H1 (cell line): ENCODE results near the gene MRPL4. TPM values are rescaled to one million over a fixed set of nuclear protein-coding genes. Genes with fewer than 3 reads are reported as not detected.
"Not testable (repeated sequence)": the region's sequence is repeated elsewhere in the genome, so short reads cannot be mapped to it uniquely, and the experiment has no call there.

Source experiments
- CTCF ChIA-PET: fragments of 300-600 bp; sonication (Branson Sonifier 250); formaldehyde crosslinking; loops from one replicate; lab custom pipeline; 2021; ENCODE audit not compliant: partially characterized antibody; lab: Charles Lee
- POLR2A ChIA-PET: fragments of 300-600 bp; sonication (Branson Sonifier 250); formaldehyde crosslinking; loops from one replicate; lab custom pipeline; 2021; ENCODE audit warnings: inconsistent platforms; ENCODE audit not compliant: partially characterized antibody; lab: Charles Lee
- DNase-seq, 2 experiments: peaks; one replicate each; pipeline versions ENCODE4 v3.0.0 to v3.0.0-alpha.2; 2010 to 2022; ENCODE audit warnings: low spot score in 2 of 2, low read depth in 1 of 2, mixed read lengths in 1 of 2
- FAIRE-seq: peaks from 2 replicates; lab custom pipeline; 2011; peaks lifted over from hg19 to GRCh38; lab: Jason Lieb, UNC
- H2AFZ ChIP-seq: 2 replicates; pipeline ENCODE4 v1.8.1; 2012; ENCODE audit warnings: low read length, inconsistent platforms
- H2AK5ac ChIP-seq: 2 replicates; pipeline ENCODE4 v1.6.1; 2013; ENCODE audit warnings: low read depth, low read length
- H2BK120ac ChIP-seq: replicated peaks from 2 replicates; pipeline ENCODE3; 2013; ENCODE audit warnings: low read depth, low read length, inconsistent platforms
- H2BK12ac ChIP-seq: 2 replicates; pipeline ENCODE4 v1.6.1; 2013; ENCODE audit warnings: low read depth, low read length
- H2BK15ac ChIP-seq: 2 replicates; pipeline ENCODE4 v1.6.1; 2013; ENCODE audit warnings: low read length
- H2BK20ac ChIP-seq: 2 replicates; pipeline ENCODE4 v1.6.1; 2013; ENCODE audit warnings: low read length
- H2BK5ac ChIP-seq: 2 replicates; pipeline ENCODE4 v1.6.1; 2013; ENCODE audit warnings: low read depth, low read length
- H3K14ac ChIP-seq: 2 replicates; pipeline ENCODE4 v1.6.1; 2013; ENCODE audit warnings: inconsistent platforms; ENCODE audit not compliant: insufficient read length
- H3K18ac ChIP-seq: 2 replicates; pipeline ENCODE4 v1.6.1; 2013; ENCODE audit warnings: low read length; ENCODE audit errors: extremely low read depth
- H3K23ac ChIP-seq: 2 replicates; pipeline ENCODE4 v1.6.1; 2013; ENCODE audit warnings: inconsistent platforms; ENCODE audit not compliant: insufficient read length
- H3K23me2 ChIP-seq: 2 replicates; pipeline ENCODE4 v1.6.1; 2013; ENCODE audit warnings: low read depth, low read length
- H3K27ac ChIP-seq: 2 replicates; pipeline ENCODE4 v1.6.1; 2011; ENCODE audit warnings: low read depth, low read length, inconsistent platforms
- H3K27me3 ChIP-seq, 4 experiments: replicated peaks in 1 of 4; 1 replicate in 1 of 4; 2 replicates in 3 of 4; pipeline versions ENCODE4 v1.6.1 to v1.8.1; 2011 to 2013; ENCODE audit warnings: low read length in 3 of 4, mild to moderate bottlenecking in 3 of 4, inconsistent platforms in 2 of 4, mixed read lengths in 2 of 4, moderate library complexity in 1 of 4; ENCODE audit not compliant: control insufficient read depth in 3 of 4, insufficient read depth in 3 of 4; ENCODE audit errors: extremely low read depth in 1 of 4
- H3K36me3 ChIP-seq, 4 experiments: 2 replicates each; pipeline versions ENCODE4 v1.6.1 to v1.8.1; 2011 to 2013; ENCODE audit warnings: mild to moderate bottlenecking in 4 of 4, low read length in 3 of 4, moderate library complexity in 2 of 4, control low read depth in 1 of 4, inconsistent platforms in 1 of 4; ENCODE audit not compliant: insufficient read depth in 4 of 4, control insufficient read depth in 2 of 4
- H3K4ac ChIP-seq: replicated peaks from 2 replicates; pipeline ENCODE3; 2013; ENCODE audit warnings: low read length, low read depth, mixed read lengths, inconsistent platforms; ENCODE audit not compliant: insufficient read length
- H3K4me1 ChIP-seq, 4 experiments: replicated peaks in 1 of 4; 1 replicate in 1 of 4; 2 replicates in 3 of 4; pipeline versions ENCODE4 v1.6.1 to v1.8.1; 2011 to 2013; ENCODE audit warnings: low read length in 3 of 4, inconsistent platforms in 2 of 4, mixed read lengths in 1 of 4; ENCODE audit not compliant: insufficient read depth in 4 of 4, control insufficient read depth in 3 of 4
- H3K4me2 ChIP-seq, 2 experiments: 2 replicates each; pipeline versions ENCODE4 v1.6.1 to v1.8.1; 2011 to 2013; ENCODE audit warnings: low read depth in 2 of 2, low read length in 2 of 2, control low read depth in 1 of 2, inconsistent platforms in 1 of 2, mild to moderate bottlenecking in 1 of 2; ENCODE audit not compliant: insufficient read depth in 1 of 2
- H3K4me3 ChIP-seq, 4 experiments: fragments of 200-600, 300-600 bp in 1 of 4; sonication (generic), shearing (Covaris generic), sonication (Bioruptor Twin) in 1 of 4; 2 replicates each; pipeline versions ENCODE4 v1.5.1 to v1.8.1; 2011 to 2016; ENCODE audit warnings: low read length in 4 of 4, low read depth in 3 of 4, control low read depth in 2 of 4, inconsistent platforms in 2 of 4, mild to moderate bottlenecking in 2 of 4, mixed read lengths in 1 of 4, moderate library complexity in 1 of 4; ENCODE audit not compliant: insufficient read depth in 2 of 4; ENCODE audit errors: extremely low read depth in 1 of 4
- H3K56ac ChIP-seq: replicated peaks from 2 replicates; pipeline ENCODE3; 2013; ENCODE audit warnings: low read depth, mild to moderate bottlenecking, mixed read lengths, low read length, inconsistent platforms; ENCODE audit not compliant: insufficient read length
- H3K79me1 ChIP-seq: 2 replicates; pipeline ENCODE4 v1.6.1; 2013; ENCODE audit warnings: low read depth, low read length, control low read depth
- H3K79me2 ChIP-seq, 2 experiments: 2 replicates each; pipeline versions ENCODE4 v1.6.1 to v1.8.1; 2012 to 2013; ENCODE audit warnings: low read length in 2 of 2, mild to moderate bottlenecking in 2 of 2, inconsistent platforms in 1 of 2; ENCODE audit not compliant: insufficient read depth in 2 of 2, control insufficient read depth in 1 of 2
- H3K9ac ChIP-seq, 4 experiments: replicated peaks in 1 of 4; 1 replicate in 1 of 4; 2 replicates in 3 of 4; pipeline versions ENCODE4 v1.6.1 to v1.8.1; 2011 to 2013; ENCODE audit warnings: low read depth in 3 of 4, low read length in 3 of 4, control low read depth in 2 of 4, mild to moderate bottlenecking in 2 of 4, moderate library complexity in 2 of 4, inconsistent platforms in 1 of 4; ENCODE audit errors: extremely low read depth in 1 of 4
- H3K9me3 ChIP-seq, 2 experiments: 2 replicates each; pipeline versions ENCODE4 v1.6.1 to v1.8.1; 2012 to 2013; ENCODE audit warnings: mild to moderate bottlenecking in 2 of 2, moderate library complexity in 2 of 2, control low read depth in 1 of 2, inconsistent platforms in 1 of 2, low read depth in 1 of 2, low read length in 1 of 2, mixed read lengths in 1 of 2; ENCODE audit not compliant: insufficient read depth in 2 of 2
- H4K20me1 ChIP-seq, 2 experiments: replicated peaks in 1 of 2; 2 replicates each; pipeline versions ENCODE3 to v1.8.1; 2011 to 2013; ENCODE audit warnings: inconsistent platforms in 2 of 2, low read length in 2 of 2, mild to moderate bottlenecking in 1 of 2; ENCODE audit not compliant: insufficient read depth in 2 of 2, control insufficient read depth in 1 of 2
- H4K5ac ChIP-seq: 2 replicates; pipeline ENCODE4 v1.6.1; 2013; ENCODE audit warnings: low read length, low read depth, mixed read lengths, inconsistent platforms; ENCODE audit not compliant: insufficient read length
- H4K8ac ChIP-seq: 2 replicates; pipeline ENCODE4 v1.8.0; 2013; ENCODE audit warnings: mild to moderate bottlenecking, moderate library complexity, low read length, inconsistent platforms; ENCODE audit not compliant: insufficient read depth; ENCODE audit errors: extremely low read depth
- H4K91ac ChIP-seq: replicated peaks from 2 replicates; pipeline ENCODE3; 2013; ENCODE audit warnings: low read length, mixed read lengths, inconsistent platforms; ENCODE audit not compliant: insufficient read length
- WGBS, 2 experiments: shearing (Covaris generic) in 1 of 2; methylation state at CpG; one replicate each; pipeline versions ENCODE4 v1.1.6 to v1.1.7; 2013 to 2015; ENCODE audit warnings: low lambda C conversion rate in 2 of 2, mixed read lengths in 2 of 2, inconsistent platforms in 1 of 2, low coverage in 1 of 2, missing lambda C conversion rate in 1 of 2; ENCODE audit not compliant: insufficient replicate concordance in 2 of 2, insufficient coverage in 1 of 2, insufficient read length in 1 of 2; ENCODE audit errors: extremely low coverage in 1 of 2, missing lambda C conversion rate in 1 of 2; 5-methylcytosine and 5-hydroxymethylcytosine counted together
- polyA plus RNA-seq, 7 experiments: library from polyadenylated mRNA; depleted of rRNA in 3 of 7; stranded (reverse) in 5 of 7; unstranded in 2 of 7; fragments of >200 nt in 5 of 7; fragments of 200-250 nt in 2 of 7; gene quantifications; 1 replicate in 5 of 7; 2 replicates in 1 of 7; 4 replicates in 1 of 7; pipeline versions ENCODE4 v1.2.1 to v1.2.3, GENCODE V29; 2011 to 2013; ENCODE audit warnings: missing spikeins in 2 of 7, mixed read lengths in 2 of 7
- total RNA-seq: library from RNA; stranded (reverse); fragmentation: NEBNext Ultra II Directional; extraction: Animal tissue kit (Norgen Biotek cat#: 25700); gene quantifications from 2 replicates; pipeline ENCODE4 v1.2.1, GENCODE V29; 2021

MRPL4 gene
- total and polyA plus RNA-seq, 2 of the 8 experiments (the other 6 are each of a cell fraction or from before 2014, with no cell fraction given): 82.3 to 187 TPM

DNA sequence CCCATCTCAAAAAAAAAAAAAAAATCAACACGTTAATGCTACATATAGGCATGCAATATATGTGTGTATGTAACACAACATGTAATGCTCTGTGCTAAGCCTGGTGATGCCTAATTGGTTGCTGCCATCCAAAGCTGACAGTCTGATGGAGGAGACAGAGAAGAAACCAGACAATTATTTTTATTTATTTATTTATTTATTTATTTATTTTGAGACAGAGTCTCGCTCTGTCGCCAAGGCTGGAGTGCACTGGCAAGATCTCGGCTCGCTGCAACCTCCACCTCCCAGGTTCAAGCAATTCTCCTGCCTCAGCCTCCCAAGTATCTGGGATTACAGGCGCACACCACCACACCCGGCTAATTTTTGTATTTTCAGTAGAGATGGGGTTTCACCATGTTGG is 16.6 kb upstream of the MRPL4 start:
- not testable (repeated sequence) for H4K5ac ChIP-seq, H3K4me2 ChIP-seq, H3K18ac ChIP-seq, H3K79me2 ChIP-seq, H3K36me3 ChIP-seq, H3K56ac ChIP-seq, H4K91ac ChIP-seq, H4K20me1 ChIP-seq, H3K27ac ChIP-seq, FAIRE-seq, H3K79me1 ChIP-seq, H3K27me3 ChIP-seq, H2AFZ ChIP-seq, H3K9me3 ChIP-seq, H2BK12ac ChIP-seq, H3K4me1 ChIP-seq, DNase-seq, H2BK120ac ChIP-seq, H4K8ac ChIP-seq, H3K23ac ChIP-seq, H3K4me3 ChIP-seq, H2BK20ac ChIP-seq, H2BK5ac ChIP-seq, H2BK15ac ChIP-seq, H3K14ac ChIP-seq, H2AK5ac ChIP-seq, H3K23me2 ChIP-seq, H3K4ac ChIP-seq, H3K9ac ChIP-seq
- ChIA-PET POLR2A (interaction anchor here (0.6 to 2.2 kb wide), 3 partner anchors 10 to 135 kb away, joined by 3 to 9 read pairs (median 4); no protein-coding TSS in a partner anchor), CTCF (interaction anchor here (1.0 to 2.9 kb wide), 7 partner anchors 8 to 351 kb away, joined by 3 to 14 read pairs (median 4); no protein-coding TSS in a partner anchor)
- WGBS, 2 experiments: 95% methylated on average over 7 of the region's 7 CpGs; no CpG with 5 or more reads in 1 of the 2 experiments
